GM18867 (cell line): ENCODE data around the gene HSPG2.
"Not testable (repeated sequence)": the region's sequence is repeated elsewhere in the genome, so short reads cannot be mapped to it uniquely, and the experiment has no call there.

Experiments
- ATAC-seq: cut with Tn5 transposase; IDR thresholded peaks from one replicate; pipeline ENCODE4 v1.9.1; 2021; ENCODE audit warnings: mild to moderate bottlenecking, moderate library complexity; ENCODE audit not compliant: unreplicated experiment

The HSPG2 gene

DNA sequence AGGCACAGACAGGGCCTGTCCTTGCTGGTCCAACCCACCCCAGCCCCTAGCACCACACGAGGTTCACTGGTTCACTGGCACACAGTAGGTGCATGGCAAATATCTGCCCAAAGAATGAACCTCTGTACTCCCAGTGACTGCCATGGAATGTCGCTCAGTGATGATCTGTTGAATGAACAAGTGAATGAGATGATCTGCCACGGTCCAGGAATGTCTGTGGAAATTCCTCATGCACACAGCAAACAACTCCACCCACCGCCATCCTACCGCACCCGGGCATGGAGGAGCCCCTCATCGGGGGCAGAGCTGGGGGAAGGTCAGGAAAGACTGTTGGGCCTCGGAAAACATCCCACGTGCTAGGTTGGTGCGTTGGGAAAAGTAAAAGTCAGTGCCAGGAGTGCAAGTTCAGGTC, 1.7 kb downstream of the HSPG2 start:
- no peak for ATAC-seq

DNA sequence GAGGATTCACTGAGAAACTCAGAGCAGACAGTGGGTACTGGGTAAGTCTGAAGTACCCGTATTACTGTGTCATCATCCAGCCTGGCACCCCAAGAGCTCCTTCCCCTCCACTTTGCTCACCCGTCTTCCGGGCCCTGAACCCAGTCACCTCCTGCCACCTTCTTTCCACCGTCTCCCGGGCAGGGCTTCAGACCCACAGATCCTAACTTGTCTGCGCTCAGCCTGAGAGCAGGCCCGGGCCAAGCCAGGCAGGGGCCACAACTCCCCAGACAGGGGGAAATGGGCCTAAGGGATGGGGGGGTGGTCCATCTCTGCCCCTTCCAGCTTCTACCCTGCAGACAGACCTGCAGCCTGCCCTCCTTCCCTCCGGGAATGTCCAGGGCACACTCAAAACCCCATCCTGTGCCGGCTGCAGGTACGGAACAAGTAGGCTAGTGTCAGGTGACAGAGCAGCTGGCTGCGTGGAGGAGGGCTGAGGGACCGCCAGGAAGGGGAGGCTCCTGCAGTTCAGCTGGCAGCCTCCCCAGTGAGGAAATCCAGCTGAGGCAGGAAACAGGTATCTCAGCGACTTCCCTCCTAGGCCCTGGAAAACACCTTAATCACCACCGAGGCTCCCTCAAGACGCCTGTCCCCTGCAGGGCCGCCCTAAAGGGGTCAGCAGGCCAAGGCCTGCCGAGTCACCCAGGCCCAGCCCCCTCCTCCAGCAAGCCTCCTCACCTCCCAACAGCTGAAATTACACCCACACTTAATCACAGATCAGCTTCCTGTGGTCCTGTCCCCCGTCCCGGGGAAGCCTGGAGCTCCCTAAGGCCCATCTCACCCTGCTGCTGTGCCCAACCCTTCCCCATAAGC, 3.5 kb downstream of the HSPG2 start:
- ATAC-seq = no peak

DNA sequence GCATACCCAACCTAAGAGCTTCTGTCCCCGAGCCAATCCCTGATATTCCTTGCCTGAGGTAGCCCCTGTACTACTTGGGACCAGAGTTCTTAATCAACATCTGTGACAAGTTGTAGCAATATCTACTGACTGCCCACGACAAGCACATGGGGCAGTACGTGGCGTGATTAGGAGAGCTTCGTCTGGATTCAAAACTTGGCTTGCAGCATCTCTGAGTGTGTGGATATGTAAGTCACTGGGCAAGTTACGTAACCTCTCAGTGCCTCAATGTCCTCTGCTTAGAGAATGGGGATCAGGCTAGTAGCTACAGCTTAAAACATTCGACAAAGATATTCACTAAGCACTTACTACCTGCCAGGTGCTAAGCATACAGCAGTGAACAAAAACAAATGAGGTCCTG, 5.0 kb downstream of the HSPG2 start:
- ATAC-seq = no peak

DNA sequence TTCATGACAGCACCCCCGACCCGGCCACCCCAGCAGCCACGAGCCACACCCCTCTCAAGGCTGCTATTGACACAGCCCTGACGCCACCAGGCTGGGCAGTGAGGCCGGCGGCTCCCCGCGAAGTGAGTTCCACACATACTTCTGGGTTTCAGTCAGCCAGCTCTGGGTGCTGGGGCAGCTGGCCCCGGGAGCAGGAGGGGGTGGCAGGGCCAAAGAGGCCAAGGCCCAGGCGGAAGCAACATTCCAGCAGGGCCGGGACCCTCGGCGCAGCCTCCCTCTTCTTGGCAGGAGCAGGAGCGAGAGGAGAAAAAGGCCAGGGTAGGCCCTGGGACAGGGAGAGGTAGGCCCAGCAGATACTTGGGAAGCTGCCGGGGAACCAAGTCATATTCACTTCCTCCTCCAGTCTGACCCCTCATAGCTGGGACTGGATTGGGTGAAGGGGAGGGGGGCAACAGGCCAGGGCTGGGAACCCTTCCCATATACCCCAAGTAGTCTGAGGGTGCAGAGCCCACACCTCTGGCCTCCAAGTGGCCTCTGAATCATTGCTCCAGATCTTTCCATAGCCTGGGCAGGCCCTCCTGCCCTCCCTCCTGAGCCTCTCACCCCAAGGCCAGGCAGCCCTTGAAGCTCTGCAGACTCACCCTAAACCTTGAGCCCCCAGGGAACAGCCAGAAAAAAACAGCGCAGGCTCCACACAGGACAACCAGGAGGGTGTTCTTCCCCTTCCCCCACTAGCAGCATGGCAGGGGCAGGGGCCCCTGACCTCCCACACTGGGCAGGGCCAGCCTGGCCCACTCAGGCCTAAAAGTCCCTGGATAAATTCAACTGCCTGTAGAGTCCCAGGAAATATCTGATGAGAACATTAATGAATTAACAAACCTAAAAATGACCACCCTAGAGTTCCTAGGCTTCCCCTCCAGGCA, 5.7 kb downstream of the HSPG2 start:
- no peak for ATAC-seq

DNA sequence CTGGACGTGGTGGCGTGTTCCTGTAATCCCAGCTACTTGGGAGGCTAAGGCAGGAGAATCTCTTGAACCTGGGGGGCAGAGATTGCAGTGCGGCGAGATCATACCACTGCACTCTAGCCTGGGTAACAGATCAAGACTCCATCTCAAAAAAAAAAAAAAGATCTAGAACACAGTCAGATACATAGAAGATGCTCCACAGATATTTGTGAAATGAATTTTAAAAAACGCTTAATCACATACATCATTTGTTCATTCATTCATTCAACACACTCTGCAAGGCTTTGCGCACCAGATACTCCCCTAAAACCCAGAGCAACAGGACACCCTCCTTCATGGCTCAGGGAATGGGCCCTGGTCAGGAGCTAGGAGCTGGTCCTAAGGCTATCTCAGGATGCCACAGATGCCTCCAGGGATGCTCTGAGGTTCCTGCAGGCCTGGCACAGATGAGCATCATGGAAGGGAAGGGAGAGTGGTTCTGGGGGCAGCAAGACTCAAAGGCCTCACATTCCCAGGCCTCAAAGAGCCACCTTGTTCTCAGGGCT, 6.4 kb downstream of the HSPG2 start:
- no peak for ATAC-seq

DNA sequence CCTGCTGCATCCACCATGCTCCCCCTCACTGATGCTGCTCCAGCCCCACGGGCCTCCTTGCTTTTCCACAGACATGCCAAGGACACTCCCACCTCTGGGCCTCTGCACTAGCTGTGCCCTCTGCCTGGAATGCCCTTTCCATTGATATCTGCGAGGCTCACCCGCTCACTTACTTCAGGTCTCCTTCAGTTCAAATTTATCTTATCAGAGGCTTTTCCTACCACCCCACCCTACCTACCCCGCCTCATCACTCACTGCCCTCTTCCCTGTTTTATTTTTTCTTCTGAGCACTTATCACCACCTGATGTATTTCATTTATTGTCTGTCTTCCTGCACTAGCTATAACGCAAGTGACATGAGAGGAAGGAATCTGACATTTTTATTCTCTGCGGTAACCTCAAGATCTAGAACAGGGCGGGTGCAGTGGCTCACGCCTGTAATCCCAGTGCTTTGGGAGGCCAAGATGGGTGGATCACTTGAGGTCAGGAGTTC, 7.0 kb downstream of the HSPG2 start:
- ATAC-seq = no peak

DNA sequence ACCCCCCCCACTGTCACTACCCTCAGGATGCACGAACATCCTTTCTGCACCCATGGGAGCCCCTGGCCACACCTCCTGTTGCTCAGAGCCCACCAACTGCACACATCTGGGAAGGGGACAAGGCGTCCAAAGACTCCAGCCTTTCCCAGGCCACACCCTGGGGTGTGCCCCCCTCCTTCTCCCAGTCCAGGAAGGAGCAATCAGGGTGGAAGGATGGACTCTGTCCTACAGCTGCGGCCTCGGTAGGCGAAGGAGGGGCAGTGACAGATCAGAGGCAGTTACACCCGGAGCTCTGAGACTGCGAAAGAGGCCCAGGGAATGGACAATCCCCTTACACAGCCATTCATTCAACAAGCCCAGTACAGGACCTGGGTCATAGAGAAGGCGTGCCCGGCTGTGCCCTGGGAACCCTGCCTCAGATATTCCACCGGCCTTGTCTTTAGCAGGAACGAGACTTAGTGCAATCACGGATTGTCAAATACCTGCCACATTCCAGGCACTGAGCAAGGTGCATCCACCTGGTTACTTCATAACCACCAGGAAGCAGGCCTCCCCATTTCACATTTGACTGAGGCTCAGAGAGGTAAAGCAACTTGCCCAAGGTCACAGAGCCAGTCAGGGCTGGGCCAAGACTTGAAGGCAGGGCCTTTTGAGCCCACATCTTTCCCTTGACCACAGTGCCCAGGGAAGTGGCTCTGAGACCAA, 9.4 kb downstream of the HSPG2 start:
- no peak for ATAC-seq

DNA sequence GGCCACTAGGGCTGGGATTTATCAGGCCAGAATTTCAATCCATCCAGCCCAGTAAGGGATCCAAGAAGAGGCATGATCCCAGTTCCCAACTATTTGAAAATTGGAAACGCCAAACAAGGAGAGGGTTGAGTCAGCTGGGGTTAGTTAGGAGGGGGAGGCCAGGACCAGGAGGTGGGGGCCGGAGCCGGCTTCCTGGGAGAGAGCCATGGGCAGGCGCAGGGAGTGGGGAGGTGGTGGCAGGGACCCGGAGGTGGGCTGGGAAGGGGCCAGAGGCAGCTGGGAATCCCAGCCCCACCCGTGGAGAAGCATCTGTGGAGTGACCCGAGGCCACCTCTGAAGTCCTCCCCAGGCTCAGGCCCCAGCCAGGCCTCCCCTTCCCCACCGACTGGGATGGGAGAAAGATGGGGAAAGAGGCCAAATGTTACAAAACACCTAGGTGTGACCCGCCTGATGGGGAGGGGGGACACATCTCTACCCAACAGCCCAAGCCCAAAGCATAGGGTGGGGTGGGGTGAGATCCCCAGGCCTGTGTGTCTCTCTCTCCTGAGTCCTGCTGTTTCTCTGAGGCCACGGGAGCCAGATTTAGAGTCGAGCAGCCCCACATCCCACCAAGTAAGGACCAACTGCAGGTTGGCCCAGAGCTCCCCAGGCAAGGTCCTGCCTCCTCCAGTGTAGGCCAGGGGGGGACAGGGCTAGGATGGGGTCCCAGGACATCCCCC, 10.1 kb downstream of the HSPG2 start:
- no peak for ATAC-seq

DNA sequence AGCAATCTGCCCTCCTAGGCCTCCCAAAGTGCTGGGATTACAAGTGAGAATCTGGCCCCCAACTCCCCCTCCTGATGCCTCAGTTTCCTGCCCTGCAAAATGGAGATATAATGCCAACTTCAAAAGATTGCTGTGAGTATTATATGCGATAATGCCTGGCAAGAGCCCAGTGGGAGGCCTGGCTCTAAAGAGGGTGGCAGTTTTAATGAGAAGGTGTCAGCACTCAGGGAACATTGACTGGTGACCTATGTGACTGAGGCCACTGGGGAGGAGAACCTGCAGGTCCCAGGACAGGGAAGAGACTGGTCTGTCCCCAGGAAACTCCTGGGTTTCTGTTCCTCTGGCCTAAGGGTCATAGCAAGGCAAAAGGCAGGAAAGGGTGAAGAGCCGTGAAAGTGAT, 11.0 kb downstream of the HSPG2 start:
- no peak for ATAC-seq

DNA sequence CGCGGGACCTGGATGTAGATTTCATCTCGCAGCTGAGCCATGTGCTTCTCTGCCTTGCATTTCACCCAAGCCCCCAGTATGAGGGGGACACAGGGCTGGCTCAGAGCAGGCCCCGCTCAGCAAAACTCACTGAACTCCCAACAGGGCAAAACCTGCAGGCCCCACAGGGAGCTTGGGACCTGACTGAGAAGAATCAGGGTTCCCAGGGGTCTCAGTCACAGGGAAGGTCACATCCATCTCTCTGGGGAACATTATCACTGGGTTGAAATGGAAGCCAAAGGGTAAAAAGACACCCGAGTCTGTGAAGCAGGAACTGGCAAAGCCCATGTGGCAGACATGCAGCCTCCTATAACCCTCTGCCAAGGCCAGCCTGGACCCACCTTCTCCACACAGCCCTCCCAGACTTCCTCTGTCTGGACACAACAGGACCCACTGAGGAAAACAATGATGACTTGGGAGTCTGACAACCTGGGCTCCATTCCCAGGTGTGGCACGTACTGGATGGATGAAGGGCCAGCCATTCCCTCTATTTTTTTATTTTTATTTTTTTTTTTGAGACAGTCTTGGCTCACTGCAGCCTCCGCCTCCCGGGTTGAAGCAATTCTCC, 11.7 kb downstream of the HSPG2 start:
- no peak for ATAC-seq

DNA sequence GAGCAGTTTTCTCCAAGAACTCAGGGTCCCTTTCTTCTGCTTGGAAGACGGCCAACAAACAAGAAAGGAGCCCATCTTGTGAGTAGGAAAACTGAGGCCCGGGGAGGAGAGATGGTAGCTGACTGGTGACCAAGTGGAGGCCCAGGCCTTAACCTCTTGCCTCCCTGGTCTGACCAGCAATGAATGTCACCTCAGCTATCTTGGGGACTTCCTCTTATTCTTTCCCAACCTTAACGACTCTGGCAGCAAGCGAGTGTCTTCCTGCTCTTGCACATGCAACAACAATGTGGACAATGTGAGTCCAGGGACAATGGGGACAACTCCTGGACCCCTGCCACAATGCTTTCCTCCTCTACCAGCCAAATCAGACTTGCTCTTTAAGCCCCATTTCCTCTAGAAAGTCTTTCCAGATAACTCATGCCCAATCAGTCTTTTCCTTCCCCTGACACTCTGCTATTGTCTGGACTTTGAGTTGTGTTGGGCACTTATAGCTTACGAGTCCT, 12.6 kb downstream of the HSPG2 start:
- ATAC-seq = no peak

DNA sequence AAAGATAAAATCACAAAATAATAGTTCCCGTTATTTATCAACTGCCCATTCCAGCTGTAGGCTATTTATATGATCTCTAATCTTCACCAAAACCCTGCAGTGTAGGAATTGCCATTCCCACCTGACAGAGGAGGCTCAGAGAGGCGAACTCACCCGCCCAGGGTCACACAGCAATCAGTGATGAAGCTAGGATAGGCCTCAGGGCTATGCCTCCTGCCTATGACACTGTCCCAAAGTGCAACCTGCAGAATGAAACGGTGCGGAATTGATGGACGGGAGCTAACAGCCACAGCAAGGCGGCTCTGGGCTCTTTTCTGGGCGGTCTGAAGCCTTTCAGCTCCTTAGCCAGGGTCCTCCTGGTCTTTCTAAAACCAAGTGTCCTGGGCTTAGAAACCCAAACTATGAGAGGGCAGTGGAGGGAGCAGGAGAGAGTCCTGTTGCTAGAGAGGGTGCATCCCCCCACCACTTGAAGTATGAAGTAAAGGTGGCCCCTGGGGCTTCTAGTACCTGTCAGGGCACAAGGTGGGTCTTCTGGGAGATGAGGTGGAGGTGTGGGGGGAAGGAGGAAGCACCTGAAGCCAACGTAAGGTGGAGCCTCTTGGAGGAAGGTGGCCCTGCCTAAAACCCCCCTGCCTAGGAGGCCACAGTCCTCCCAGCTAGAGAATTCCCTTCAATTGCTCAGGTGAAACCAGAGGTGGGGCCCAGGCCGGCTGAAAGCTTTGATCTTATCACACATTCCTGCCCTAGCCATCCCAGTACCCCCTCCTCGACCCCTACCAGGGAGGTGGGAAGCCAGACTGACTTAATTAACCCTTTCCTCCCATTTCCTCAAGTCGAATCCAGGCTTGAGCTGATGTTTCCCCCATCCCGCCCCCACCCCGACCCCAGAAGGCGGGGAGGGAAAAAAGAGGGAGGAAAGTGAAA, 14.8 kb downstream of the HSPG2 start:
- no peak for ATAC-seq

DNA sequence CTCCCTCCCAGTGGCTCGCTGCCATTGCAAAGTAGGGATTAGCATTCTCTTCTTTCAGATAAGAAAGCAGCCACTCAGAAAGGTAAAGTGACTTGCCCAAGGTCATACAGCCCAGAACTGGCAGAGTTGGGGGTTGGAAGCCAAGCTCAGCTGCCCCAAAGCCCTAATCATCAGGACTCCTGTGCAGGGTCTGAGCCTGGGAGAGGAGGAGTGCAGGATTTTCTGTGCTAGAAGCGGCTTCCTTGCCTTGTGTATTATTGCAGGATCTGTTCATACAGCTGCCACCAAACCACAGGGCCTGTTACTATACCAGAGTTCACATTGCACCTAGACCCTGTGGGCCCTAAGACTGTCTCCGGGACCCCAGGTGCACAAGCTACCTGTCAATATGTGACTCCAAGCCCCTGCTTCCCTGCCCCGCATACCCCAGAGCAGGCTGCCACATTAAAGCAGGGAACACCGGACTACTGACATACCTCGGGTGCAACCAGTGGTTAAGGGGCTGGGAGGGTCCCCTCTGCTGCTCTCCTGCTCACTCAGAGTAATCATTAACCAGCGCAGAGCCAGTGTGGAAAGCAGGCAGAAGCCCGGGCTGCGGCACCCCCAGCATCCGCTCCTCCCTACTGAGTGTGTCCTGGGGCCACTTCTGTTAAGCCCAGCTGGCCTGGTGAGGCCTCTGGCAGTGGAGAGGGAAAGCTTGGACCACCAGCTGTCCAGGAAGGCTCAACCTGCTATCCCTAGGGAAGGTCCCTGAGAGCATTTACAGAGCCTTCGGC, 15.8 kb downstream of the HSPG2 start:
- no peak for ATAC-seq

DNA sequence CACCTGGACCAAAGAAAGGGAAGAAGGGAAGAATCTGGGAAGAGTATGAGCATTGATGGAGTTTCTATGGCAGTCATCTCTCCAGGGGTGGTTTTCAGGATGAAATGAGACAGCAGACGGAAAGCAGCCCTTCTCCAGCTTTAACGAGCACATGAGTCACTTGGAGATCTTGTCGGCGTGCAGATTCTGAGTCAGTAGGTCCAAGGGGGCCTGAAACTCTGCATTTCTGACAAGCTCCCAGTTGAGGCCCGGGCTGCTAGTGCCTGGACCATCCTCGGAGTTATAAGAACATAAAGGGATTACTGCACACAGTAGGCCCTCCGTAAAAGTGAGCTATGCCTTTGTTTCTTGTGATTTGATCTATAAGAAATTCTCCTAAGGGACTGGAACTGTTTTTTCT, 17.6 kb downstream of the HSPG2 start:
- ATAC-seq = no peak

DNA sequence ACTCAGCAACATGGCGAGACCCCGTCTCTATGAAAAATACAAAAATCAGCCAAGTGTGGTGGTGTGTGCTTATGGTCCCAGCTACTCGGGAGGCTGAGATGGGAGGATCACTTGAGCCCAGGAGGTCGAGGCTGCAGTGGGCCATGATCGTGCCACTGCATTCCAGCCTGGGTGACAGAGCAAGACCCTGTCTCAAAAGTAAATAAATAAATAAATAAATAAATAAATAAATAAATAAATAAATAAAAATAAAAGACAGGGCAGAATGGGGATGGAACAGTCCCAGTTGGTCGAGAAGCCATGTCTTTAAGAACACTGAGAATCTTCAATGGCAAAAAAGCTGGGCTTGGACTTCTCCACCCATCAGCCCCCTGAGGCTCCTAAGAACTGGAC, 19.9 kb downstream of the HSPG2 start:
- not testable (repeated sequence) for ATAC-seq

DNA sequence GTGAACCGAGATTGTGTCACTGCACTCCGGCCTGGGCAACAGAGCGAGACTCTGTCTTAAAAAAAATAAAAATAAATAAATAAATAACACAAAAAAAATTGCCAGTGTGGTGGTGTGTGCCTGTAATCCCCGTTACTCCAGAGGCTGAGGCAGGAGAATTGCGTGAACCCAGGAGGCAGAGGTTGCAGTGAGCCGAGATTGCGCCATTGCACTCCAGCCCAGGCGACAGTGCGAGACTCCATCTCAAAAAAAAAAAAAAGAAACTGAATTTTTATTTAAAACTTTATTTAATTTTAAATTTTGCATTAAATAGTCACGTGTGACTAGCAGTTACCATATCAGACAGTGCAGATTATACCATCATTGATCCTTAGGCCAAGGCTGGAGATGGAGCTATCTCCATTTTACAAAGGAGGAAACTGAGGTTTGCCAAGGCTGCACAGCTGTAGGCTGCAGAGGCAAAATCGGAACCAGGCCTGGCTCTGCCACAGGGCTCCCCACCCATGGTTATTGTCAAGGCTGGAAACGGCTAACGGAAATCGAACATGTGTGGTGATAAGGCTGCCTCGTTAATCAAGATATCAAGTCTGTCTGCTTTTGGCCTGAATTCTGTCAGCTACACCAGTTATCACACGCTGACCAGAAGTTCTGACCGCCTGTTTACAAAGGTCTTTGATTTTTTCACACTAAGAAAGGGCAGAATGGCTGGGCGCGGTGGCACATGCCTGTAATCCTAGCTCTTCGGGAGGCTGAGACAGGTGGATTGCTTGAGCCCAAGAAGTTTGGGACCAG, 20.5 kb downstream of the HSPG2 start:
- no peak for ATAC-seq
